Measurements from ENCODE around the gene NRG4.

DNA sequence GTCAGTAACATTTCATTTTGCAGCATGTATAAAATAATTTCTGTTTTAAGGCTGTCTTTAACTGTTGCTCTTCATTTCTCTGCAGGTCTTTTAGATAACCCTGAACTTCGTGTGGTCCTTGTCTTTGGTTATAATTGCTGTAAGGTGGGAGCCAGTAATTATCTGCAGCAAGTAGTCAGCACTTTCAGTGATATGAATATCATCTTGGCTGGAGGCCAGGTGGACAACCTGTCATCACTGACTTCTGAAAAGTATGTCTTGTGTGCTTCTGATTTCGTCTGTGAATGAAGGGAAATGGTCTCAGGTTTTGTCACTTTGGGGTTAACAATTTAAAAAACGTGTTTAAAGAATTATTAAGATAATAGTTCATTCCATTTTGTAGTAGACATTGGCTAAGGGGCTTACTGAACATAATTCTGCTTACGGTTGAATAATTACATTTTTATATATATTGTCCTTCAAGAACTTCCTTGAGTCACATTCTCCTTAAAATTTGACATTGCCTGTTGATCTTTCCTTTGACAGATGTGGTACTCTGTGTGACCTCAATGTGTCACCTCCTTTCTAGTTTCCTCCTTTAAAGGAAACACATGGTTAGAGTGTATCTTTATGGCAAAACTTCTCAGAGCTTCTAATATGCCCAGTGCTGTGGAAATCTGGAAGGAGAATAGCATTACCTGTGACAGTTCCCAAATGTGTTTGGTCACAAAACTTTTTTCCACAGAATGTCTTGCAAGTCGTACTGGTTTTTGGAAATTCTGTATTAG lies 82.2 kb downstream of the NRG4 start:
- no peak for TF ChIP-seq POLR2A (IDR thresholded peaks at IDR 0.05)
- TF ChIP-seq, protein P1, sequence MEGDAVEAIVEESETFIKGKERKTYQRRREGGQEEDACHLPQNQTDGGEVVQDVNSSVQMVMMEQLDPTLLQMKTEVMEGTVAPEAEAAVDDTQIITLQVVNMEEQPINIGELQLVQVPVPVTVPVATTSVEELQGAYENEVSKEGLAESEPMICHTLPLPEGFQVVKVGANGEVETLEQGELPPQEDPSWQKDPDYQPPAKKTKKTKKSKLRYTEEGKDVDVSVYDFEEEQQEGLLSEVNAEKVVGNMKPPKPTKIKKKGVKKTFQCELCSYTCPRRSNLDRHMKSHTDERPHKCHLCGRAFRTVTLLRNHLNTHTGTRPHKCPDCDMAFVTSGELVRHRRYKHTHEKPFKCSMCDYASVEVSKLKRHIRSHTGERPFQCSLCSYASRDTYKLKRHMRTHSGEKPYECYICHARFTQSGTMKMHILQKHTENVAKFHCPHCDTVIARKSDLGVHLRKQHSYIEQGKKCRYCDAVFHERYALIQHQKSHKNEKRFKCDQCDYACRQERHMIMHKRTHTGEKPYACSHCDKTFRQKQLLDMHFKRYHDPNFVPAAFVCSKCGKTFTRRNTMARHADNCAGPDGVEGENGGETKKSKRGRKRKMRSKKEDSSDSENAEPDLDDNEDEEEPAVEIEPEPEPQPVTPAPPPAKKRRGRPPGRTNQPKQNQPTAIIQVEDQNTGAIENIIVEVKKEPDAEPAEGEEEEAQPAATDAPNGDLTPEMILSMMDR (IDR thresholded peaks at IDR 0.05) = no peak
